GM04504 (cell line): ENCODE measurements around the gene HELZ2.
"Not testable (repeated sequence)": the region's sequence is repeated elsewhere in the genome, so short reads cannot be mapped to it uniquely, and the experiment has no call there.

Experiments used
- DNase-seq: peaks from one replicate; pipeline ENCODE4 v3.0.0-alpha.2; 2012; ENCODE audit warnings: low read depth

Gene HELZ2

GRCh38 chr20:63580796-63581461 is 6.9 kb upstream of the HELZ2 start:
- DNase-seq: no peak

GRCh38 chr20:63579017-63579694 is 5.1 kb upstream of the HELZ2 start:
- no peak for DNase-seq

GRCh38 chr20:63578224-63579016 is 4.4 kb upstream of the HELZ2 start:
- DNase-seq: no peak

GRCh38 chr20:63577317-63577894 is 3.4 kb upstream of the HELZ2 start:
- DNase-seq: no peak

- DNase-seq: no peak
These were observed 2.3 kb upstream of the HELZ2 start for GRCh38 chr20:63576311-63576710.

- no peak for DNase-seq
These were observed 1.0 kb upstream of the HELZ2 start for GRCh38 chr20:63574829-63575743.

- DNase-seq: no peak
These were observed 350 bp downstream of the HELZ2 start for GRCh38 chr20:63573647-63574131.

- DNase-seq: no peak
These were observed 1.0 kb downstream of the HELZ2 start for GRCh38 chr20:63572788-63573646.

- DNase-seq: no peak
These were observed 1.8 kb downstream of the HELZ2 start for GRCh38 chr20:63572071-63572787.

GRCh38 chr20:63571087-63571478 is 3.0 kb downstream of the HELZ2 start:
- not testable (repeated sequence) for DNase-seq

- no peak for DNase-seq
These were observed 3.6 kb downstream of the HELZ2 start for GRCh38 chr20:63570281-63571086.

- no peak for DNase-seq
These were observed 4.8 kb downstream of the HELZ2 start for GRCh38 chr20:63568986-63569949.

GRCh38 chr20:63568170-63568981 is 5.7 kb downstream of the HELZ2 start:
- no peak for DNase-seq

GRCh38 chr20:63567386-63568169 is 6.5 kb downstream of the HELZ2 start:
- DNase-seq: no peak

GRCh38 chr20:63567136-63567385 is 7.0 kb downstream of the HELZ2 start:
- DNase-seq: no peak

- no peak for DNase-seq
These were observed 7.5 kb downstream of the HELZ2 start for GRCh38 chr20:63566395-63567135.
